HFF-Myc (cell line): ENCODE results near the gene TAOK2.
A peak's percentile ranks its signal among the peaks of the same experiment; 100 is the strongest.

ENCODE experiments used
- DNase-seq: peaks from one replicate; pipeline ENCODE4 v3.0.0-alpha.2; 2011; ENCODE audit warnings: low read depth; ENCODE audit errors: extremely low read depth
- H3K4me3 ChIP-seq: replicated peaks from 2 replicates; pipeline ENCODE4 v1.5.1; 2011; ENCODE audit warnings: low read depth, mild to moderate bottlenecking, control low read depth, low read length
- CTCF ChIP-seq: IDR thresholded peaks from 2 replicates; pipeline ENCODE4 v1.5.1; 2012; ENCODE audit warnings: mild to moderate bottlenecking, low read depth, low read length, control low read depth; ENCODE audit errors: missing control alignments

The TAOK2 gene

GRCh38 chr16:30027588-30028437, 54.1 kb downstream of the TAOK2 start:
- no peak for DNase-seq
- TF ChIP-seq CTCF = no peak
- no peak overlapping the region for H3K4me3 ChIP-seq

GRCh38 chr16:30028438-30029076, 54.9 kb downstream of the TAOK2 start:
- H3K4me3 ChIP-seq = no peak overlapping the region
- no peak for TF ChIP-seq CTCF
- no peak for DNase-seq

GRCh38 chr16:30030011-30030685, 56.5 kb downstream of the TAOK2 start:
- no peak for DNase-seq
- no peak overlapping the region for H3K4me3 ChIP-seq
- TF ChIP-seq CTCF = no peak

- no peak within 1 kb of the TSS for H3K4me3 ChIP-seq
- no peak for DNase-seq
- no peak for TF ChIP-seq CTCF
Observed at GRCh38 chr16:30030841-30031413, 57.3 kb downstream of the TAOK2 start, which contains the start of gene TLCD3B. Gene TLCD3B, minus strand, starts transcription at chr16:30031271. Its CDS starts 744 bp downstream, at chr16:30030527.

GRCh38 chr16:30031477-30031918, 57.8 kb downstream of the TAOK2 start:
- no peak for DNase-seq
- TF ChIP-seq CTCF = no peak
- no peak overlapping the region for H3K4me3 ChIP-seq

GRCh38 chr16:30032083-30032819, 58.6 kb downstream of the TAOK2 start:
- peak; percentile 92 for TF ChIP-seq CTCF
- no peak overlapping the region for H3K4me3 ChIP-seq
- DNase-seq = peak; percentile 40
